HepG2 (cell line): ENCODE results near the gene TGFBI. TPM values are rescaled to one million over a fixed set of nuclear protein-coding genes. Genes with fewer than 3 reads are reported as not detected.

Source experiments
- ARHGAP35 ChIP-seq: sonication (generic); formaldehyde crosslinking; IDR thresholded peaks from 2 replicates; pipeline ENCODE4 v1.9.0; 2022; ENCODE audit warnings: mild to moderate bottlenecking, inconsistent platforms, moderate library complexity, missing genetic modification reagents, borderline replicate concordance
- ARNT2 ChIP-seq: sonication (generic); formaldehyde crosslinking; IDR thresholded peaks from 2 replicates; pipeline ENCODE4 v1.8.0; 2022; ENCODE audit warnings: mild to moderate bottlenecking, low read depth, missing genetic modification reagents, moderate library complexity
- ATF1 ChIP-seq: IDR thresholded peaks from 2 replicates; pipeline ENCODE4 v1.6.1; 2016; ENCODE audit warnings: mild to moderate bottlenecking, control low read depth
- JARID2 ChIP-seq: sonication (generic); formaldehyde crosslinking; IDR thresholded peaks from 2 replicates; pipeline ENCODE4 v1.8.1; 2023; ENCODE audit warnings: missing genetic modification reagents, inconsistent platforms; ENCODE audit not compliant: insufficient replicate concordance
- KAT8 ChIP-seq: IDR thresholded peaks from 2 replicates; pipeline ENCODE4 v1.6.1; 2016; ENCODE audit warnings: missing genetic modification reagents, missing compliant biosample characterization
- KLF16 ChIP-seq, 2 experiments: sonication (generic) in 1 of 2; formaldehyde crosslinking in 1 of 2; IDR thresholded peaks; 2 replicates each; pipeline versions ENCODE4 v1.6.1 to v1.8.0; 2016 to 2023; ENCODE audit warnings: missing genetic modification reagents in 2 of 2, missing compliant biosample characterization in 1 of 2
- KMT2A ChIP-seq: sonication (generic); formaldehyde crosslinking; IDR thresholded peaks from 2 replicates; pipeline ENCODE4 v1.4.0; 2020; ENCODE audit warnings: missing genetic modification reagents
- RCOR2 ChIP-seq: IDR thresholded peaks from 2 replicates; pipeline ENCODE4 v1.6.1; 2016; ENCODE audit warnings: missing biosample characterization, missing genetic modification reagents
- ZBTB20 ChIP-seq: sonication (generic); formaldehyde crosslinking; IDR thresholded peaks from 2 replicates; pipeline ENCODE4 v1.8.1; 2023; ENCODE audit warnings: missing genetic modification reagents, low read depth, mild to moderate bottlenecking, borderline replicate concordance
- ZMYM3 ChIP-seq: sonication (generic); formaldehyde crosslinking; IDR thresholded peaks from 2 replicates; pipeline ENCODE4 v1.5.1; 2020; ENCODE audit warnings: mild to moderate bottlenecking, missing genetic modification reagents
- ZNF264 ChIP-seq: sonication (generic); formaldehyde crosslinking; IDR thresholded peaks from 2 replicates; pipeline ENCODE4 v1.4.0; 2020; ENCODE audit warnings: missing genetic modification reagents
- ZNF34 ChIP-seq: sonication (generic); formaldehyde crosslinking; IDR thresholded peaks from 2 replicates; pipeline ENCODE4 v1.4.0; 2020; ENCODE audit warnings: mild to moderate bottlenecking, missing genetic modification reagents, borderline replicate concordance
- polyA plus RNA-seq, 8 experiments: library from polyadenylated mRNA; depleted of rRNA in 3 of 8; stranded (reverse) in 7 of 8; unstranded in 1 of 8; fragments of >200 nt; fragmentation: Illumina TruSeq in 4 of 8; extraction: Trizol in 4 of 8; gene quantifications; 2 replicates each; pipeline versions ENCODE4 v1.2.1 to v1.2.3, GENCODE V29; 2011 to 2016; ENCODE audit warnings: low read depth in 4 of 8, missing spikeins in 1 of 8, mixed read lengths in 1 of 8; ENCODE audit not compliant: insufficient read depth in 1 of 8
- total RNA-seq, 5 experiments: library from RNA; depleted of rRNA; stranded (reverse); fragments of >200 nt; fragmentation: Illumina TruSeq; extraction: Trizol; gene quantifications; 2 replicates each; pipeline ENCODE4 v1.2.3, GENCODE V29; 2016; ENCODE audit warnings: low read depth in 1 of 5
- TF ChIP-seq, protein P1 (sequence below): IDR thresholded peaks from 2 replicates; pipeline ENCODE4 v1.6.1; 2016
- TF ChIP-seq, protein P2 (sequence below): sonication (generic); formaldehyde crosslinking; IDR thresholded peaks from 2 replicates; pipeline ENCODE4 v1.4.0; 2020; ENCODE audit warnings: missing genetic modification reagents, low read depth, mild to moderate bottlenecking, borderline replicate concordance
- TF ChIP-seq, protein P3 (sequence below): sonication (generic); formaldehyde crosslinking; conservative IDR thresholded peaks from 2 replicates; pipeline ENCODE4 v1.5.0; 2020; ENCODE audit warnings: missing genetic modification reagents
- TF ChIP-seq, protein P4 (sequence below): sonication (generic); formaldehyde crosslinking; IDR thresholded peaks from 2 replicates; pipeline ENCODE4 v1.4.0; 2020; ENCODE audit warnings: missing genetic modification reagents
- TF ChIP-seq, protein P5 (sequence below): sonication (generic); formaldehyde crosslinking; conservative IDR thresholded peaks from 2 replicates; pipeline ENCODE4 v1.4.0; 2020; ENCODE audit warnings: missing genetic modification reagents

TGFBI gene
- total and polyA plus RNA-seq, 2 of the 13 experiments (the other 11 are each of a cell fraction or from before 2014, with no cell fraction given): 275 to 457 TPM

DNA sequence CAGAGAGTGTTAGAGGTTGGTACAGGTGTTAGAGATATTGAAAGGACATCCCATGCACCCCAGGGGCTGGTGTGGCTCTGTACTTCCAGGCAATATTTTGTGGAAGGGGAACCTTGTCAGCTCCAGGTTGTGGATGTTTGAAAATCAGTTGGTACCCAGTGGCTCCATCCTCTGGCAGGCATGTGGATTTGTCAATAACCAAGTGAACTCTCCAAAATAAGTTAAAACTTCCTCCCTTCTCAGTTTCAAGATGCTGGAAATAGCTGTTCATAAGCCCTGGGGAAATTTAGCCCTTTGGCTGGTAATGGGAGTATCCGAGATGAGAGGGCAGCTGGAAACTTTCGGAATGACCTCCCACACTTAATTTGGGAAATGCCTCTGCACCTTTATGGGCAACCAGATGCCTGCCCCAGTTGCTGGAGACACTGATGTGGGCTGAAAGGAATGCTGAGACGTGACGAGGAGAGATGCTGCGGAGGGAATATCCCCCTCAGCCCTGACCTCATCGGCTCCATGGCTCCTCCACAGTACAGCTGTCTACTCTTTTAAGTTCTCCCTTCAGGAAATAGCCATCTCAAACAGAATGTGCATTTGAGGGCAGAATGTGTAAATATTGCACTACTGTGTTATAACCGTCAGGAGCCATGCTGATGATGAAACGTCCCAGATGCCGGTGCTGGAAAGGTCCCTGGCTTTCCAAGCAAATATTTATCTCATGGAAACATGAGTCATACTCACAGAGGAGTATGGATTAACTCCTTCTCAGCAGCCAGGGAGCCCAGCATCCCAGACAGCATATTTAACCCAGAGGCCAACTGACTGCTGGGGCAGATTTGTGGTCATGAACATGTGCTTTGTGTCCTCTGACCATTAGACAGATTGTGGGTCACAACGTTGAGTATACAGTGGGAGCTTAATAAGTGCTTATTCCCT lies 29.5 kb downstream of the TGFBI start (continued):
- TF ChIP-seq ZBTB20: peak; percentile 98
- TF ChIP-seq, protein P1, sequence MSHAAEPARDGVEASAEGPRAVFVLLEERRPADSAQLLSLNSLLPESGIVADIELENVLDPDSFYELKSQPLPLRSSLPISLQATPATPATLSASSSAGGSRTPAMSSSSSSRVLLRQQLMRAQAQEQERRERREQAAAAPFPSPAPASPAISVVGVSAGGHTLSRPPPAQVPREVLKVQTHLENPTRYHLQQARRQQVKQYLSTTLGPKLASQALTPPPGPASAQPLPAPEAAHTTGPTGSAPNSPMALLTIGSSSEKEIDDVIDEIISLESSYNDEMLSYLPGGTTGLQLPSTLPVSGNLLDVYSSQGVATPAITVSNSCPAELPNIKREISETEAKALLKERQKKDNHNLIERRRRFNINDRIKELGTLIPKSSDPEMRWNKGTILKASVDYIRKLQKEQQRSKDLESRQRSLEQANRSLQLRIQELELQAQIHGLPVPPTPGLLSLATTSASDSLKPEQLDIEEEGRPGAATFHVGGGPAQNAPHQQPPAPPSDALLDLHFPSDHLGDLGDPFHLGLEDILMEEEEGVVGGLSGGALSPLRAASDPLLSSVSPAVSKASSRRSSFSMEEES (CRISPR knock-in tag): peak; percentile 93
- peak; percentile 83 for TF ChIP-seq ATF1 (CRISPR knock-in tag)
- peak; percentile 43; the same call in 1 of the 2 replicates for TF ChIP-seq ARNT2
- no peak for TF ChIP-seq ZNF34 (CRISPR knock-in tag)
- TF ChIP-seq, protein P2, sequence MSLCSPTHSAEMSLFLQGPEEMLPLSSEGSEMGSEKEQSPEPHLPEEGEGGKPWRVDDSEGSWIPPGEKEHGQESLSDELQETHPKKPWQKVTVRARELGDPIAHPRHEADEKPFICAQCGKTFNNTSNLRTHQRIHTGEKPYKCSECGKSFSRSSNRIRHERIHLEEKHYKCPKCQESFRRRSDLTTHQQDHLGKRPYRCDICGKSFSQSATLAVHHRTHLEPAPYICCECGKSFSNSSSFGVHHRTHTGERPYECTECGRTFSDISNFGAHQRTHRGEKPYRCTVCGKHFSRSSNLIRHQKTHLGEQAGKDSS (CRISPR knock-in tag): peak; percentile 70; the same call in 1 of the 2 replicates
- TF ChIP-seq KAT8 (CRISPR knock-in tag): peak; percentile 90
- TF ChIP-seq, protein P3, sequence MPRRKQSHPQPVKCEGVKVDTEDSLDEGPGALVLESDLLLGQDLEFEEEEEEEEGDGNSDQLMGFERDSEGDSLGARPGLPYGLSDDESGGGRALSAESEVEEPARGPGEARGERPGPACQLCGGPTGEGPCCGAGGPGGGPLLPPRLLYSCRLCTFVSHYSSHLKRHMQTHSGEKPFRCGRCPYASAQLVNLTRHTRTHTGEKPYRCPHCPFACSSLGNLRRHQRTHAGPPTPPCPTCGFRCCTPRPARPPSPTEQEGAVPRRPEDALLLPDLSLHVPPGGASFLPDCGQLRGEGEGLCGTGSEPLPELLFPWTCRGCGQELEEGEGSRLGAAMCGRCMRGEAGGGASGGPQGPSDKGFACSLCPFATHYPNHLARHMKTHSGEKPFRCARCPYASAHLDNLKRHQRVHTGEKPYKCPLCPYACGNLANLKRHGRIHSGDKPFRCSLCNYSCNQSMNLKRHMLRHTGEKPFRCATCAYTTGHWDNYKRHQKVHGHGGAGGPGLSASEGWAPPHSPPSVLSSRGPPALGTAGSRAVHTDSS: no peak
- TF ChIP-seq, protein P4, sequence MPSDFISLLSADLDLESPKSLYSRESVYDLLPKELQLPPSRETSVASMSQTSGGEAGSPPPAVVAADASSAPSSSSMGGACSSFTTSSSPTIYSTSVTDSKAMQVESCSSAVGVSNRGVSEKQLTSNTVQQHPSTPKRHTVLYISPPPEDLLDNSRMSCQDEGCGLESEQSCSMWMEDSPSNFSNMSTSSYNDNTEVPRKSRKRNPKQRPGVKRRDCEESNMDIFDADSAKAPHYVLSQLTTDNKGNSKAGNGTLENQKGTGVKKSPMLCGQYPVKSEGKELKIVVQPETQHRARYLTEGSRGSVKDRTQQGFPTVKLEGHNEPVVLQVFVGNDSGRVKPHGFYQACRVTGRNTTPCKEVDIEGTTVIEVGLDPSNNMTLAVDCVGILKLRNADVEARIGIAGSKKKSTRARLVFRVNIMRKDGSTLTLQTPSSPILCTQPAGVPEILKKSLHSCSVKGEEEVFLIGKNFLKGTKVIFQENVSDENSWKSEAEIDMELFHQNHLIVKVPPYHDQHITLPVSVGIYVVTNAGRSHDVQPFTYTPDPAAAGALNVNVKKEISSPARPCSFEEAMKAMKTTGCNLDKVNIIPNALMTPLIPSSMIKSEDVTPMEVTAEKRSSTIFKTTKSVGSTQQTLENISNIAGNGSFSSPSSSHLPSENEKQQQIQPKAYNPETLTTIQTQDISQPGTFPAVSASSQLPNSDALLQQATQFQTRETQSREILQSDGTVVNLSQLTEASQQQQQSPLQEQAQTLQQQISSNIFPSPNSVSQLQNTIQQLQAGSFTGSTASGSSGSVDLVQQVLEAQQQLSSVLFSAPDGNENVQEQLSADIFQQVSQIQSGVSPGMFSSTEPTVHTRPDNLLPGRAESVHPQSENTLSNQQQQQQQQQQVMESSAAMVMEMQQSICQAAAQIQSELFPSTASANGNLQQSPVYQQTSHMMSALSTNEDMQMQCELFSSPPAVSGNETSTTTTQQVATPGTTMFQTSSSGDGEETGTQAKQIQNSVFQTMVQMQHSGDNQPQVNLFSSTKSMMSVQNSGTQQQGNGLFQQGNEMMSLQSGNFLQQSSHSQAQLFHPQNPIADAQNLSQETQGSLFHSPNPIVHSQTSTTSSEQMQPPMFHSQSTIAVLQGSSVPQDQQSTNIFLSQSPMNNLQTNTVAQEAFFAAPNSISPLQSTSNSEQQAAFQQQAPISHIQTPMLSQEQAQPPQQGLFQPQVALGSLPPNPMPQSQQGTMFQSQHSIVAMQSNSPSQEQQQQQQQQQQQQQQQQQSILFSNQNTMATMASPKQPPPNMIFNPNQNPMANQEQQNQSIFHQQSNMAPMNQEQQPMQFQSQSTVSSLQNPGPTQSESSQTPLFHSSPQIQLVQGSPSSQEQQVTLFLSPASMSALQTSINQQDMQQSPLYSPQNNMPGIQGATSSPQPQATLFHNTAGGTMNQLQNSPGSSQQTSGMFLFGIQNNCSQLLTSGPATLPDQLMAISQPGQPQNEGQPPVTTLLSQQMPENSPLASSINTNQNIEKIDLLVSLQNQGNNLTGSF (CRISPR knock-in tag): no peak
- TF ChIP-seq JARID2 (CRISPR knock-in tag): no peak
- peak in 1 of 2 experiments; percentile 90; a peak in 2 of 4 replicates for TF ChIP-seq KLF16 (CRISPR knock-in tag; IDR thresholded peaks at IDR 0.05)
- no peak for TF ChIP-seq KMT2A (CRISPR knock-in tag)
- TF ChIP-seq ARHGAP35 (CRISPR knock-in tag): no peak
- TF ChIP-seq, protein P5, sequence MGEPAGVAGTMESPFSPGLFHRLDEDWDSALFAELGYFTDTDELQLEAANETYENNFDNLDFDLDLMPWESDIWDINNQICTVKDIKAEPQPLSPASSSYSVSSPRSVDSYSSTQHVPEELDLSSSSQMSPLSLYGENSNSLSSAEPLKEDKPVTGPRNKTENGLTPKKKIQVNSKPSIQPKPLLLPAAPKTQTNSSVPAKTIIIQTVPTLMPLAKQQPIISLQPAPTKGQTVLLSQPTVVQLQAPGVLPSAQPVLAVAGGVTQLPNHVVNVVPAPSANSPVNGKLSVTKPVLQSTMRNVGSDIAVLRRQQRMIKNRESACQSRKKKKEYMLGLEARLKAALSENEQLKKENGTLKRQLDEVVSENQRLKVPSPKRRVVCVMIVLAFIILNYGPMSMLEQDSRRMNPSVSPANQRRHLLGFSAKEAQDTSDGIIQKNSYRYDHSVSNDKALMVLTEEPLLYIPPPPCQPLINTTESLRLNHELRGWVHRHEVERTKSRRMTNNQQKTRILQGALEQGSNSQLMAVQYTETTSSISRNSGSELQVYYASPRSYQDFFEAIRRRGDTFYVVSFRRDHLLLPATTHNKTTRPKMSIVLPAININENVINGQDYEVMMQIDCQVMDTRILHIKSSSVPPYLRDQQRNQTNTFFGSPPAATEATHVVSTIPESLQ (CRISPR knock-in tag): no peak
- TF ChIP-seq RCOR2 (CRISPR knock-in tag): peak; percentile 98
- peak; percentile 88; the same call in 1 of the 2 replicates for TF ChIP-seq ZMYM3
- TF ChIP-seq ZNF264: no peak; the same call in 1 of the 2 replicates
